HG02870 (cell line): ENCODE data around the gene TOMM6.
A peak's percentile ranks its signal among the peaks of the same experiment; 100 is the strongest.
"Not testable (repeated sequence)": the region's sequence is repeated elsewhere in the genome, so short reads cannot be mapped to it uniquely, and the experiment has no call there.

ENCODE experiments used
- ATAC-seq: cut with Tn5 transposase; IDR thresholded peaks from one replicate; pipeline ENCODE4 v1.9.1; 2021; ENCODE audit warnings: mild to moderate bottlenecking, moderate library complexity; ENCODE audit not compliant: unreplicated experiment

TOMM6 gene

GRCh38 chr6:41783106-41783780 lies 4.3 kb upstream of the TOMM6 start:
- ATAC-seq, result no peak

DNA sequence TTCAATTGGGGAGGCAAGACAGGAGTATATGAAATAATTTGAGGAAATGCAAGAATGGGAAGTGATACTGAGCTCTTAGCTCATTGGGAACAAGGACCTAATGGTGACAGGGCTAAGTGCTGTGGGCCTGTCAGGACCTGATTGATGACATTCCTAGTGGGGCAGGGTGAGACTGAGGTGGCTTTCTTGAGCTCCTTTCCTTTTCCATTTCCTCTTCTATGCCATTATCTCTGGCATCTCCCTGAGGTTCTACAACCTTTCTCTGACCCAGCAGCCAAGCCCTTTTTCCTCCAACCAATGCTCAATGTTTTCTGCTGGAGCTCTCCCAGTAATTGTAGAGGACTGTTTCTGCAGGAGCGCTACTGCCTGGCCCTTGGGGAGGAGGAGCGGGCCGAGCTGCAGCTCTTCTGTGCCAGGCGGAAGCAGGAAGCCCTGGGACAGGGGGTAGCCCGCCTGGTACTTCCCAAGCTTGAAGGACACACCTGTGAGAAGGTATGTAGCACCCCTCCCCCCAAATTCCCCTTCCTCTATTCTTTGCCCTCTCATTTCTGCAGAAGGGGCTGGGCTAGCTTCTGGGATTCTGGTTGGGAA lies 2.8 kb upstream of the TOMM6 start:
- no peak for ATAC-seq

- ATAC-seq, result no peak
These were observed 2.2 kb upstream of the TOMM6 start for GRCh38 chr6:41785254-41785653.

- no peak for ATAC-seq
These were observed 1.6 kb upstream of the TOMM6 start for GRCh38 chr6:41785689-41786450.

DNA sequence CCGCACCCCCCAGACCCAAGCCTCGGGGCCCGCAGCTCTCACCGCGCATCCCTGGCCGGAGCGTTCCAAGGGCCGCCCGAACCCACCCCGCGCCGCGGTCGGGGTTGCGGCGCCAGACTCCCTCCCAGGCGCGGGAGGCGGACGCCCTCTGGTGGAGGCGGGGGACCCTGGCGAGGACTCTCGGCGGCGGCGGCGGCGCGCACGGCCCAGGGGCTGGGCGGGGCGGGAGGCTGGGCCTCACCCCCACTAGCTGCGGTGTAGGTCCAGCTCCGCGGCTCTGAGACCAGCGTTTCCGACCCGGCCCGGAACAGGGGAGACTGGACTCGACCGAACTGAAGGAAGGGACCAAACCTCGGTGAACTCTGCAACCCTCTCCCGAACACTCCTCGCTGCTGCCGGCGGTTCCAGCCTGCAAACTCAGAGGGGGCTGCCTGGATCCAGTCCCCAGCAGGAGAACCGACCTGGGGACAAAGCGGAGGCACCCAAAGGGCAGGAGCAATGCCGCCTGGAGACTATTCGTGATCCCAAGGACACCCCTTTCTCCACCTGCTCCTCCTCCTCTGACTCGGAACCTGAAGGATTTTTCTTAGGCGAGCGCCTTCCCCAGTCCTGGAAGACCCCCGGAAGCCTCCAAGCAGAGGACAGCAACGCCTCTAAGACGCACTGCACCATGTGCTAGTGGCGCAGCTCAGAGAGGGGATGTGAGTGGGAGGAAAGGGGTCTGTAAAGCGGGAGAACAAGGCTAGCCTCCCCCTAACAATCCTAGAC lies 859 bp upstream of the TOMM6 start:
- ATAC-seq, result peak; percentile 57

DNA sequence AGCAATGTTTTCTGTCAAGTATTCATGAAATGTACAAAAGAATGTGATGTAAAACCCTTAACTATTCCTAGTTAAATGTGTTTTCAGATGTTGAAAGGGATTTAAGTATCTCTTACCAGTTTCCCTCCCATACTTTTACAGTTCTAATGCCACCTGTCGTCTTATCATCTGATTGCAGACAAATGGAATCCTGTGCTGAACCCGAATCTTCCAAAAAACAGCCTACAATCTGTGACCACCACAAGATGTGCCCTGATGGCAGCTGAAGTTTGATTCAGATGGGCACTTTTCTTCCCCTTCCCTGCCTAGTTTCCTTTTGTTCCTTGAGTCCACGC lies 1.9 kb downstream of the TOMM6 start:
- ATAC-seq, result no peak

DNA sequence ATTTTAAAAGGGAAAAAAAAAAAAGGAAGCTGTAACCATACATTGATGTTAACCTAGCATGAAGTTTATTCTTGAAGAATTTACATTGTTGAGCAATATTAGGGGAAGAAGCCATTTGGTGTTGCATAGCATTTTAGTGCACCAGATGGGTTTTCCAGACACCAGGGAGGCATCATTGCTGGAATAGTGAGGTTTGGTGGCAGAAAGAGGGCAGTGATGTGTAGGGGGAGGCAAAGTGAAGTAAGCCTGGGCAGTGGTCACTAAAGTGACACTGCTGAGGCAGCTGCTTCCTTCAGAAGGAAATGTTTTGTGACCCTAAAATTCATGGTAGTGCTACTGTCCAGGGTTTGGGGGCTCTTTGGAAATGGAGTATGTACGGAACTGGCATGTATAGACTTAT lies 2.6 kb downstream of the TOMM6 start:
- no peak for ATAC-seq

DNA sequence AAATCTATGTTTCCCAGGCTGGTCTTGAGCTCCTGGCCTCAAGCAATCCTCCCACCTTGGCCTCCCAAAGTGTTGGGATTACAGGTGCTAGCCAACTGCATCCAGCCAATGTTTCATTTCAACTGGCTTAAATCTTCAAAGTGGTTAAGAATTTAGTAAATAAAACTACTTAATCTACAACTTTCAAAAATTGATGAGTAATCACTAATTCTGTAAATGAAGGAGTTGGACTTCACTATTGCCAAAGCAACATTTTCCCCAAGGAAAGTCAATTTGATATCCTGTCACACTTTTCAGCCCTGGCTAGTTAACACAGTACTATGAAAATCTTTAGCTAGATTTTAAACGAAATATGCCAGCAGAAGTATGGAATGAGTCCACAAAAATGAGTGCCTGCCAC lies 3.8 kb downstream of the TOMM6 start:
- ATAC-seq, result no peak

GRCh38 chr6:41791984-41792383 lies 4.5 kb downstream of the TOMM6 start:
- ATAC-seq, result no peak

- no peak for ATAC-seq
These were observed 9.0 kb downstream of the TOMM6 start for GRCh38 chr6:41796474-41796873.

- no peak for ATAC-seq
These were observed 11.5 kb downstream of the TOMM6 start for GRCh38 chr6:41798901-41799558.

GRCh38 chr6:41799559-41799911 lies 12.0 kb downstream of the TOMM6 start:
- no peak for ATAC-seq

DNA sequence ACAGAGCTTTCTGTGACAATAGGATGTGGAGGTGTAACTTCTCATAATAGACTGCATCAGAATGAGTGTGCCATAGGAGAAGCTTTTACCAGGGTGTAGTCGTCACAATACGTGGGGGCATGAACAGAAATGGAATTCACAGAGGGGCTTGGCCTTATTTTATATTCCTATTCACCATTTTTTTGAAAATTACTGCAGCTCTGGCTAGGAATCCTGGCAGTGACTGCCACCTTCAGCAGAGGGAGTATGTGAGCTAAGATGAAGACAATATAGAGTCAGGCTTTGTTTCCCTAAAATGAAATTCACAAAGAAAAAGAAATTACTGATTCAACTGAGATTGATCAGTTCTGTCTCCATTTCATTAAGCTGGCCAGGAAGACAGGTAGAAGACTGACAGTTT lies 13.9 kb downstream of the TOMM6 start:
- ATAC-seq, result no peak

DNA sequence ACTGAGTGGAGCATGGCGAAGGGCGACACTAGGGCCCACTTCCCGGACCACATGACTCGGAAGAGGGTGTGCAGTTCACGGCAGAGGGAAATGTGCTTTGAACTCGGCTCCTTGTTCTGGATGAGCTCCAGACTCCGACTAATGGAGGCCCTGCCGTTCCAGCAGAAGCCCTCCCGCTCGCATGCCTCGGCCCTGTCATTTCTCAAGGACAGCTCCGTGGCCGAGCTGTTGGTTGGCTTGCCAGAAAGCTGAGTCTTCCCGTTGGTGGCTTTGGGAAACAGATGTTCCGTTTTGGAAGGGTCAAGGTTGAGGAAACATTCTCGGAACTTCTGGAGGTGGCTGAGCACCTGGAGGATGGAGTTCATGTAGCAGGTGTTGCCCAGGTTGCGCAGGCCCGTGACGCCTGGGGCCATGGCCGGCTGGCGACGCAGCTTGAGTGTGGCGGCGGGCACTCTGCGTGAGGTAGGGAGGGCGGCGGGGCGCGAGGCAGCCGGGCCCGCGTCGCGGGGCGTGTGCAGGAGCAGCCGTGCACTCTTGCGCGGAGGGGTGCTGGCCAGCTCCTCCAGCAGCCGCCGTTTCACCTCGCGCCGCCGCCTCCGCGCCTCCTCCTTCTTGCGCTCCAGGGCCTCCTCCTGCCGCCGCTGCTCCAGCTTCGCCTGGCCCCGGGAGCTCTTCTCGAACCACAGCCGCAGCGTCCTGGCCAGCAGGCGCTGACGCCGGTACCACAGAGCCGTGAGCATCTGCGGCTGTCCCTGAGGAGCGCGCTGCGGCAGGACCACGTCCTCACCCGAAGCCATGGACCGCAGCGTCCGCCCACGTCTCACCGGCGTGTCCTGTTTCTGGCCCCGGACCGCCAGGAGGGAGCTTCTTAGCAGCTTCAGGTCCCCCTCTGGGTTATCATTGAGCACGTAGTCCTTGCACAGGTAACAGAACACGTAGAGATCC lies 18.6 kb downstream of the TOMM6 start:
- no peak for ATAC-seq

DNA sequence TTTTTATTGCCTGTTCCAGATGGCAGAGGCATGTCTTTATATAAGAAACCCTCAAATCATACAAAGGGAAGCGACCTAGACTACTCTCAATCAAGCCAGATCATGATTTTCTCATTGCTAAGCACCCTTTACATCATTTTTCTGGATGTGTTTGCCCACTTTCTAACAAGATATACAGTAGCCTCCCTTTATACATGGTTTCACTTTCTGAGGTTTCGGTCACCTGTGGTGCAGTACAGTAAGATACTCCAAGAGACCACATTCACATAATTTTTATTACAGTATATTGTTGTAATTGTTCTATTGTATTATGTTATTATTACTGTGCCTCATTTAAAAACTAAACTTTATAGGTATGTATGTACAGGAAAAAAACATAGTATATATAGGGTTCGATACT lies 23.6 kb downstream of the TOMM6 start:
- ATAC-seq, result no peak

- ATAC-seq, result not testable (repeated sequence)
These were observed 24.5 kb downstream of the TOMM6 start for GRCh38 chr6:41811946-41812345.

DNA sequence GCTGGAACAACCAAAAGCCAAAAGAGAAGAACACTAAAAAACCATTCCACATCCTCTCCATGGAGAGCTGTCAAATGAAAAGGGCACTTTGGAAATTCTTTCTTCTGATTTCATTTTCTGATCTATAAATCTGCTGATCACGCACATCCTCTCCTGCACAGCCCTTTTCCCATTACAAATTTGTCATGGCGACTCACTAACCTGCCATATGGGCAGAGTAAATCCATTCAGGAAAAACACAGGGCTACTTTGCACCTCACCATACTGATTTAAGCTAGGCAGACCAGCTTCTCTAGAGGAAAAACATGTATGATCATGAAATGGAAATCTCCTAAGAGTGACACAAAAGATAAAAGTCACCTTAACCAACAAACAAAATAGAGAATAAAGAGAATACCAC lies 26.0 kb downstream of the TOMM6 start:
- ATAC-seq, result no peak

- ATAC-seq, result no peak
These were observed 26.5 kb downstream of the TOMM6 start for GRCh38 chr6:41813956-41814355.

DNA sequence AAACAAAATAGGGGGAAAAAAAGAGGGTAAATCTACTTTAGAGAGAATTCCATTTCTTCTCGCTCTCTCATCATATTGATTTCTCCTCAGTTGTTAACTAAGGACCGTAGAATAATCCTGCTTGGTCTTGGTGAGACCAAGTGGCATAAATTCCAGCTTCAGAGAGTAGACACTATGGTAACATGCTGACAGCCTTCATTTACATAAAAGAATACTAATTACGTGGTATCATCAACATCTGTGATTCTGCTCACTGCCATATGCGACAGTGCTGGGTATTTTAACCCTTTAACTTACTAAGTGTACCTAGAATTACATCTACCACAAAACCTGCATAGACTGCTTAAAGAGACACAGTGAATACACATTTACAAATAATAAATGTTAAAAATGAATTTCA lies 27.1 kb downstream of the TOMM6 start:
- ATAC-seq, result no peak

DNA sequence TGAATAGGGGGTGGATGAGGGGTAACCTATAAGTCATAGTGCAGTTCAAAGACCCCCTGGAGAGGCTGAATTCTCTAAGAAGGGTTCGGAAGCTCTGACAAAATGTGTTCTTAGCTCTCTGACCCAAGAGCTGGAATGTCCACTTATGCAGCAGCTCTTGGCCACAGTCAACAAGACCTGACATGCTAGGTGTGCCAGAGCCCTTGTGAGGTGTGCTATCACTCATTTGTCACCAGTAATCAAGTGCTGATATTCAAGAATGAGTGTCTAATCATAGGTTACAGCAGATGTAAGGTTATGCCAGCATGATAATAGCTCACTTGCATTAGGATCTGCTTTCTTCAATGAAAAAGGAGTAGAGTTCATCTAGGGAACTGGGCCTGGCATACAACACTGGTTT lies 28.1 kb downstream of the TOMM6 start:
- ATAC-seq, result no peak
